ENCODE results near the gene SLC4A4.

The SLC4A4 gene

DNA sequence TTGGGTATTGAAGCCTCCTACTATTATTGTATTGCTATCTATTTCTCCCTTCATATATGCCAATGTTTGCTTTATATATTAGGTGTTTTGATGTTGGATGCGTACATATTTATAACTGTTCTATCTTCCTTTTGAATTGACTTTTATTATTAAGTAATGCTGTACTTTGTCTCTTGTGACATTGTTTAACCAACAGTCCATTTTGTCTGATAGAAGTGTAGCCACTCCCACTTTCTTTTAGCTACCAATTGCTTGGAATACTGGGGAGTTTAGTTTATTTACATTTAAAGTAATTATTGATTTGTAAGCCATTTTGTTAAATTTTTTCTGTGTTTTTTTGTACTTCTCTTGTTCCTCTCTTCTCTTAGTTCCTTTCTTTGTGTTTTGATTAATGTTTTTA lies 249.2 kb downstream of the SLC4A4 start:
- Histone ChIP-seq H3K27me3 (ENCODE audit: low read length) (no peaks in the 10 kb centered on the region), H3K4me2 (ENCODE audit: low read depth, low read length, poor library complexity, severe bottlenecking) (no peak overlapping the region), H4K20me1 (ENCODE audit: low read depth, low read length) (no peaks in the 10 kb centered on the region), H3K9me2 (replicated peaks; ENCODE audit: insufficient read depth, low read length) (no peaks in the 10 kb centered on the region), H3K9me3 (ENCODE audit: insufficient read depth, low read length) (no peaks in the 10 kb centered on the region), H3K4me3 (ENCODE audit: insufficient read depth, low read length, poor library complexity, severe bottlenecking) (no peak overlapping the region), H3K27ac (ENCODE audit: low read depth, low read length) (no peak overlapping the region), H3F3A (ENCODE audit: insufficient read depth) (no peaks in the 10 kb centered on the region), H2AFZ (ENCODE audit: low read depth, low read length, severe bottlenecking) (no peak overlapping the region), H3K9ac (ENCODE audit: low read length) (no peak overlapping the region), H3K36me3 (ENCODE audit: low read length) (no peaks in the 10 kb centered on the region), H3K79me2 (ENCODE audit: insufficient read depth, low read length) (no peaks in the 10 kb centered on the region)
- TF ChIP-seq EZH2phosphoT487 (conservative IDR thresholded peaks at IDR 0.05; ENCODE audit: low read length): no peak
- TF ChIP-seq, protein P1, sequence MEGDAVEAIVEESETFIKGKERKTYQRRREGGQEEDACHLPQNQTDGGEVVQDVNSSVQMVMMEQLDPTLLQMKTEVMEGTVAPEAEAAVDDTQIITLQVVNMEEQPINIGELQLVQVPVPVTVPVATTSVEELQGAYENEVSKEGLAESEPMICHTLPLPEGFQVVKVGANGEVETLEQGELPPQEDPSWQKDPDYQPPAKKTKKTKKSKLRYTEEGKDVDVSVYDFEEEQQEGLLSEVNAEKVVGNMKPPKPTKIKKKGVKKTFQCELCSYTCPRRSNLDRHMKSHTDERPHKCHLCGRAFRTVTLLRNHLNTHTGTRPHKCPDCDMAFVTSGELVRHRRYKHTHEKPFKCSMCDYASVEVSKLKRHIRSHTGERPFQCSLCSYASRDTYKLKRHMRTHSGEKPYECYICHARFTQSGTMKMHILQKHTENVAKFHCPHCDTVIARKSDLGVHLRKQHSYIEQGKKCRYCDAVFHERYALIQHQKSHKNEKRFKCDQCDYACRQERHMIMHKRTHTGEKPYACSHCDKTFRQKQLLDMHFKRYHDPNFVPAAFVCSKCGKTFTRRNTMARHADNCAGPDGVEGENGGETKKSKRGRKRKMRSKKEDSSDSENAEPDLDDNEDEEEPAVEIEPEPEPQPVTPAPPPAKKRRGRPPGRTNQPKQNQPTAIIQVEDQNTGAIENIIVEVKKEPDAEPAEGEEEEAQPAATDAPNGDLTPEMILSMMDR (IDR thresholded peaks at IDR 0.05; ENCODE audit: insufficient read depth, low read length, poor library complexity, severe bottlenecking): no peak

DNA sequence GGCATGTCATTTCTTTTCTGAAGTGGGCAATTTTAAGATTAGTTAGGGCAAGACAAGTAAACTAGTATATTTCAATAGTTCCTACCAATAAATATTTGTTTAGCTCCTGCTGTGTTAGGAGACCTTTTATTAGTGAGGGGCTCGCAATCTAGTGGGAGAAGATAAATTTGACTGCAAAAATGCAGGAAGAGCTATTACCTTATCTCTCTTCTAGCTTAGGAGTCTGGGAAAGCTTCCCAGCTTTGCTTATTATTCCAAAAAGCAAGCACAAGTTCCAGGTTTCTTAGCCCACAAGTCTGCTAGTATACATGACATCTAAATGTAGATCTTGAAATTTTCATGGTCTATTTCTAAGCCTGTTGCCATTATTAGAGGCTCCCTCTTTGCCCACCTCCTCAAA lies 254.0 kb downstream of the SLC4A4 start:
- Histone ChIP-seq H3K27me3 (ENCODE audit: low read length) (no peaks in the 10 kb centered on the region), H3K9me2 (replicated peaks; ENCODE audit: insufficient read depth, low read length) (no peaks in the 10 kb centered on the region), H3F3A (ENCODE audit: insufficient read depth) (no peaks in the 10 kb centered on the region), H4K20me1 (ENCODE audit: low read depth, low read length) (no peaks in the 10 kb centered on the region), H3K4me2 (ENCODE audit: low read depth, low read length, poor library complexity, severe bottlenecking) (no peak overlapping the region), H3K36me3 (ENCODE audit: low read length) (no peaks in the 10 kb centered on the region), H3K9ac (ENCODE audit: low read length) (no peak overlapping the region), H3K27ac (ENCODE audit: low read depth, low read length) (no peak overlapping the region), H2AFZ (ENCODE audit: low read depth, low read length, severe bottlenecking) (no peak overlapping the region), H3K4me3 (ENCODE audit: insufficient read depth, low read length, poor library complexity, severe bottlenecking) (no peak overlapping the region), H3K9me3 (ENCODE audit: insufficient read depth, low read length) (no peaks in the 10 kb centered on the region), H3K79me2 (ENCODE audit: insufficient read depth, low read length) (no peaks in the 10 kb centered on the region)
- no peak for TF ChIP-seq EZH2phosphoT487 (conservative IDR thresholded peaks at IDR 0.05; ENCODE audit: low read length)
- TF ChIP-seq, protein P1 (IDR thresholded peaks at IDR 0.05; ENCODE audit: insufficient read depth, low read length, poor library complexity, severe bottlenecking): no peak

DNA sequence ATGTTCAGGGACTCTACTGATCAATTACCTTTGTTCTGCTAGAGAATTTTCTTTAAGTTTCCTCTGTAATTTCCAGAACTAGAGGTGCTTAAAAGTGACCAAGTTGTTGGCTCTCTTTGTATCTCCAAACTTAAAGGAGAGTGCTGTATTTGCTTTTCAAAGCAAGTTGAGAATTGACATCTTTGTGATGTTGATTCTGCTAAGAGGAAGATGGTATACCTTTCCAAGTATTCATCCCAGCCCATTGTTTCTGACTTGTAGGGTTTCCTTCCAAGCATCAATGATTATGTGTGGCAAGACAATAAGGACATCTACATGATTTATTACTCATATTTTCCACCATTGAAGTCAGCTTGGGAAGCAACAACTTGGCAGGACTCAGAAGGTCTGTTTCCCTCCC lies 254.5 kb downstream of the SLC4A4 start:
- no peaks in the 10 kb centered on the region for H3F3A ChIP-seq (ENCODE audit: insufficient read depth)
- no peaks in the 10 kb centered on the region for H3K79me2 ChIP-seq (ENCODE audit: insufficient read depth, low read length)
- no peaks in the 10 kb centered on the region for H3K9me3 ChIP-seq (ENCODE audit: insufficient read depth, low read length)
- no peaks in the 10 kb centered on the region for H3K36me3 ChIP-seq (ENCODE audit: low read length)
- H3K4me2 ChIP-seq (ENCODE audit: low read depth, low read length, poor library complexity, severe bottlenecking): no peak overlapping the region
- H3K27me3 ChIP-seq (ENCODE audit: low read length): no peaks in the 10 kb centered on the region
- H3K9me2 ChIP-seq (replicated peaks; ENCODE audit: insufficient read depth, low read length): no peaks in the 10 kb centered on the region
- no peak overlapping the region for H3K9ac ChIP-seq (ENCODE audit: low read length)
- no peaks in the 10 kb centered on the region for H4K20me1 ChIP-seq (ENCODE audit: low read depth, low read length)
- no peak overlapping the region for H3K4me3 ChIP-seq (ENCODE audit: insufficient read depth, low read length, poor library complexity, severe bottlenecking)
- no peak overlapping the region for H3K27ac ChIP-seq (ENCODE audit: low read depth, low read length)
- H2AFZ ChIP-seq (ENCODE audit: low read depth, low read length, severe bottlenecking): no peak overlapping the region
- no peak for TF ChIP-seq EZH2phosphoT487 (conservative IDR thresholded peaks at IDR 0.05; ENCODE audit: low read length)
- TF ChIP-seq, protein P1 (IDR thresholded peaks at IDR 0.05; ENCODE audit: insufficient read depth, low read length, poor library complexity, severe bottlenecking): no peak
